Colonic mucosa (tissue), 4 donors: ENCODE data around the gene PPP1R17. TPM values are rescaled to one million over a fixed set of nuclear protein-coding genes. Genes with fewer than 3 reads are reported as not detected.

Source experiments
- DNase-seq: peaks from one replicate; pipeline ENCODE4 v3.0.0-alpha.2; 2020
- H3K27ac ChIP-seq: fragments of 200-600 bp; one replicate; pipeline ENCODE4 v1.8.0; 2021
- H3K27me3 ChIP-seq: fragments of 200-600 bp; one replicate; pipeline ENCODE4 v1.8.0; 2021
- H3K36me3 ChIP-seq: fragments of 200-600 bp; one replicate; pipeline ENCODE4 v1.8.0; 2021
- H3K4me1 ChIP-seq: fragments of 200-600 bp; one replicate; pipeline ENCODE4 v1.8.0; 2021; ENCODE audit warnings: mild to moderate bottlenecking
- H3K4me3 ChIP-seq: fragments of 200-600 bp; one replicate; pipeline ENCODE4 v1.8.0; 2021
- H3K9ac ChIP-seq, 2 donors: one replicate each; pipeline ENCODE4 v1.7.0; 2013; ENCODE audit warnings: control low read depth in 2 of 2, low read depth in 2 of 2, low read length in 2 of 2
- H3K9me3 ChIP-seq: fragments of 200-600 bp; one replicate; pipeline ENCODE4 v1.8.0; 2021
- CTCF ChIP-seq: fragments of 200-600 bp; IDR thresholded peaks from one replicate; pipeline ENCODE4 v1.8.0; 2022; ENCODE audit warnings: antibody characterized with exemption, mild to moderate bottlenecking
- intact Hi-C: fragments of 100-400 bp; cut with DNase I; formaldehyde crosslinking; loops from one replicate; pipeline ENCODE4 v1.14.1; 2022
- total RNA-seq, 2 donors: library from RNA; stranded (reverse); fragmentation: NEBNext Ultra II Directional in 1 of 2; extraction: Animal tissue kit (Norgen Biotek cat#: 25700) in 1 of 2; gene quantifications; one replicate each; pipeline ENCODE4 v1.2.1, GENCODE V29; 2021
- donor health status: healthy.
- donor health status: DM: no; HTN: no; CAD: no.
- donor health status: DM: no; HTN: no; CAD: no.

Gene PPP1R17
- total RNA-seq, 2 donors from 2014 or later: not detected

GRCh38 chr7:31688372-31688771 lies 1.4 kb downstream of the PPP1R17 start:
- H3K27ac ChIP-seq: no peak overlapping the region
- no peaks in the 10 kb centered on the region for H3K27me3 ChIP-seq
- no peak overlapping the region for H3K4me3 ChIP-seq
- DNase-seq: no peak
- intact Hi-C loops: no loop called here
- H3K4me1 ChIP-seq: no peaks in the 10 kb centered on the region
- no peak overlapping the region for H3K9ac ChIP-seq
- no peak for TF ChIP-seq CTCF
- H3K9me3 ChIP-seq: no peaks in the 10 kb centered on the region
- H3K36me3 ChIP-seq: no peaks in the 10 kb centered on the region

GRCh38 chr7:31688996-31689395 lies 2.0 kb downstream of the PPP1R17 start:
- Histone ChIP-seq H3K9me3 (no peaks in the 10 kb centered on the region), H3K4me1 (no peaks in the 10 kb centered on the region), H3K36me3 (no peaks in the 10 kb centered on the region), H3K27me3 (no peaks in the 10 kb centered on the region), H3K4me3 (no peak overlapping the region), H3K27ac (no peak overlapping the region), H3K9ac (no peak overlapping the region)
- intact Hi-C loops: no loop called here
- DNase-seq: no peak
- TF ChIP-seq CTCF: no peak

- Histone ChIP-seq H3K27me3 (no peaks in the 10 kb centered on the region), H3K9me3 (no peaks in the 10 kb centered on the region), H3K4me3 (no peak overlapping the region), H3K36me3 (no peaks in the 10 kb centered on the region), H3K27ac (no peak overlapping the region), H3K4me1 (no peaks in the 10 kb centered on the region), H3K9ac (no peak overlapping the region)
- intact Hi-C loops: no loop called here
- TF ChIP-seq CTCF: no peak
- no peak for DNase-seq
Observed at GRCh38 chr7:31690935-31691334, 3.9 kb downstream of the PPP1R17 start.

GRCh38 chr7:31692451-31692850 lies 5.4 kb downstream of the PPP1R17 start:
- Histone ChIP-seq H3K27me3 (no peaks in the 10 kb centered on the region), H3K36me3 (no peaks in the 10 kb centered on the region), H3K9ac (no peak overlapping the region), H3K27ac (no peak overlapping the region), H3K9me3 (no peaks in the 10 kb centered on the region), H3K4me3 (no peak overlapping the region), H3K4me1 (no peaks in the 10 kb centered on the region)
- no peak for DNase-seq
- no peak for TF ChIP-seq CTCF
- intact Hi-C loops: no loop called here

GRCh38 chr7:31692871-31693270 lies 5.9 kb downstream of the PPP1R17 start:
- Histone ChIP-seq H3K27me3 (no peaks in the 10 kb centered on the region), H3K27ac (no peak overlapping the region), H3K4me1 (no peaks in the 10 kb centered on the region), H3K9ac (no peak overlapping the region), H3K4me3 (no peak overlapping the region), H3K36me3 (no peaks in the 10 kb centered on the region), H3K9me3 (no peaks in the 10 kb centered on the region)
- no peak for TF ChIP-seq CTCF
- no peak for DNase-seq
- intact Hi-C loops: no loop called here
